IPS DF 4.7 (cell line): ENCODE data around the gene ADGRB2.

ENCODE experiments used
- DNase-seq: peaks from one replicate; pipeline ENCODE4 v3.0.0-alpha.2; 2013; ENCODE audit warnings: low spot score; ENCODE audit errors: extremely low read depth

Gene ADGRB2

GRCh38 chr1:31765041-31765467 lies 914 bp upstream of the ADGRB2 start:
- DNase-seq: no peak

GRCh38 chr1:31763671-31764311 lies 349 bp downstream of the ADGRB2 start:
- no peak for DNase-seq

DNA sequence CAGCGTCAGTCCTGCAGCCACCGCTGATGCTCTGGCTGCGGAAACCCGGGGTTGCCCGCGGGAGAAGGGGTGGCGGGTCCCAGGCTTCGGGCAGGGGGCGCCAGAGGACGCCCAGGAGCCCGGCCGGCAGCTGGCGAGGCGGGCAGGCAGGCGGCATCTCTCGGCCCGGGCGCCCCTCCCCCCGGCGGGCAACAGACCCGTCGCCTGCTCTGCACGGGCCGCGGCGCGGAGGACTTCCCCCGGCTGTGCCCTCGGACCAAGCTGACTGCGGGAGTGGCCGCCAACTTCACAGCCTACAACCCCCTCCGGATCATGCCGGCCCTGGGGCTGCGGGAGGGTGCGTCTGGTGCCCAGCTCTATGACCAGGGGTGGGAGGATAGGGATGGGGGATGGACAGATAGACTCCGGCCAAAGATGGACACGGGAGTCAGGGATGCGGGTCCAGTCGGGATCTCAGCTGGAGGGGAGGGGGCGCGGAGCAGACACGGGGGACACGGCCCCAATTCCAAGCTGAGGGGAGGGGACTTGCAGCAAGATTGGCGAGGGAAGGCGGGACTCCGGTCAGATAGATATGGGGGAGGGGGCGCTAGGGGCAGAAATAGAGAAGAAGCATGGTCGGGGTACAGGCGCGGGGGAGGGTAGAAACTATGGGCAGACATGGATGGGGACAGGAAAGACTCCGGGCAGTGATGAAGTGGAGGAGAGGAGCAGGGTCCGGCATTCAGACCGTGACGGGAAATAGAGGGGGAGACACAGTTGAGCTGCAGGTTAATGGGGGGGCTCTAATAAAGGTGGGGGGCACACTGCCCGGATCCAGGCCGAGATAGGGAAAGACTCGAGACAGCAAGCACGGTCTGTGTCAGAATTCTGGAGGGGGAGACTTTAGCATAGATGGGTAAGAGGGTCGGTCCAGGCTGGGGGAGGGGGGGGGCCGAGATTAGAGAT lies 1.1 kb downstream of the ADGRB2 start:
- DNase-seq: no peak

GRCh38 chr1:31762323-31762722 lies 1.8 kb downstream of the ADGRB2 start:
- DNase-seq: no peak

DNA sequence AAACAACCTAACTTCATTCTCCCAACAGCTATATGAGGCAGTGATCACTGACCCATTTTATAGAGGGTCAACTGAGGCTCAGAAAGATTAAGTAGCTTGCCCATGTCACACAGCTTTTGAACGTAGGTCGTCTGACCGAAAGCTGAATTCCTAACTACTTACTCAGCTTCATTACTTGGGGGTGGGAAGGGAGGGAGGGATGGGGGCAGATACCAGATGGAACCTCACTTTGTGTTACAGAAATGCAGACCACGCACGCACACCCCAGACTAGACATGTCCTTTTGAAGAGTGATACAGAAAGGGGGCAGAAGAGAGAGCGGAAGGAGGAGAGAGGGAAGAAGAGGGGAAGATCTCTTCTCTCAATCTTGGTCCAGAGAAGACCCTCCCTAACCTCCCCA lies 2.3 kb downstream of the ADGRB2 start:
- DNase-seq: no peak

DNA sequence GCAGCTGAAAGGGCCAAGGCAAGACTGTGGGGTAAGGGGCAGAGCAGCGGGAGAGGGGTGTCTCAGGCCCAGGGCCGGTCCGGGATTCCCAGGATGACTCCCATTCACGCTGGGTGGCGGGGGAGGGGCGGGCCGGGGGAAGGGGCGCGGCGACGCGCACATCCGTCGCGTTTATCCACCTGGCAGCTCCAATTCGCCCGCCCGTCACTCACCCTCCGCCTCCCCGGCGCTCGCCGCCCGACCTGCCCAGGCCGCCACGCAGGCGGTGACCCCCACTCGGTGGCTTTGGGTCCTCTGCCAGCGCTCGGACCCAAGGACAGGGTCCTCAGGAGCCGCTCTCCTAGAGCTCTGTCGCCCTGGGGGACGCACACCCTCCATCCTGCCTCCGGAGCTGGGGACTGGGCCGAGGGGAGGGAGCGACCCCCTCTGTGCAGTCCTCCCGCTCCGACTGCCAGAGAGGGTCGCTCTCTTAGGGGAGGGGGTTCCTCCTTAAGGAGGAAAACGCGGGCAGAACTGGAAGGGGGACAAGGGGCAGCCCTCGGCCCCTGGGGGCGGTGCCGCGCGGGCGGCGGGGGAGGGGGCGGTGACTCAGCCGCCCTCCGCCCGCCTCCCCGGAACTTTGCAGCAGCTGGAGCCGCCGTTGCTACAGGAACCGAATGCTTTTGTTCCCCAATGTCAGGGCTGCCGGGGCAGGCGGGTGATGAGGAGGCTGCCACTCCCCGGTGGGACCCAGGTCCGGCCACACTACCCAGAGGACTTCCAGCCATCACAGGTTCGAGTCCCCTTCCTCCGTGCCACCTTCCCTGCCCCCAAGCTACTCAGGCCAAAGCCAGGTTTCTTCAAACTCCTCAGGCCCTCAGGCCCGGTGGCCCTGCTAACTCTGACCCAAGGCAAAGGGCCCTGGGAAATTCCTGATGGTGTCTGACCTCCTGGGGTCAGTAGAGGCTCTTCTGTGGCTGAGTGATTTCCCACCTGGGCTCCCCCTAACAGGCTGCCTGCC lies 3.4 kb downstream of the ADGRB2 start:
- DNase-seq: no peak

GRCh38 chr1:31759298-31760023 lies 4.7 kb downstream of the ADGRB2 start:
- no peak for DNase-seq

DNA sequence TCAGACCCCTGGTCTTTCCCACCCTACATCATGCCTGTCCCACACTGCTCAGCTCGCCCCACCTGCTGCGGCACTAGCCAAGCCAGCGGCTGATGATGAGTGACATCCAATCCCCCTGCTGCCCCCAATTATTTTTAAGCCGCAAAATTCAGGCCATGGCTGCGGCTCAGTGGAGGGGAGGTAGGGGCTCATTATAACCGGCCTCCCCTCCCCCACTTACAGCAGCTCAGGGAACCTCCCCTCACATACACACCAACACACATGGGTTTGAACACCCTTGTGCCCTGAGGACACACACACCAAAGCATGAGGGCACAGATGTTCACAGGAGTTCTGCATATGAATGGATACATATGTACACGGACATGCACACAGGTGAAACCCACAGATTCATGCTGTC lies 5.3 kb downstream of the ADGRB2 start:
- no peak for DNase-seq

- DNase-seq: no peak
Measured at GRCh38 chr1:31757989-31758388, 6.2 kb downstream of the ADGRB2 start.

- no peak for DNase-seq
Measured at GRCh38 chr1:31757204-31757679, 6.9 kb downstream of the ADGRB2 start.

DNA sequence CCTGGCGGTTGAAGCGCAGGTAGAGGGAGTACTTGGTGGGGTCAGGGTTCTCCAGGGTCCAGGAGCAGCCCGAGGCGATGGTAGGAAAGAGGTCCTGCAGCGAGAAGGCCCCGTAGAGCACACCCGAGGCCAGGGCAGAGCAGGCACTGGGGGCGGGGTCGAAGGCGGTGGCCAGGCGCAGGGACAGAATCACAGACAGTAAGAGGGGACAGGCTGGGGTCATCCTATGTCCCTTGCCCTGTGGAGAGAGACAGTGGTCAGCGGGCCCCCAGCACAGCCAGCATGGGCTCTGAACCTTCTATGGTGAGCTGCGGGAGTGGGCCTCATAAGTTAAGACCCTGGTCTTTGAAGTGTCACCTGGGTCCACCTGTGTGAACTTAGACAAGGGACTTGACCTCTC lies 7.6 kb downstream of the ADGRB2 start:
- DNase-seq: no peak

- no peak for DNase-seq
Measured at GRCh38 chr1:31755850-31756492, 8.2 kb downstream of the ADGRB2 start.

GRCh38 chr1:31755197-31755611 lies 8.9 kb downstream of the ADGRB2 start:
- no peak for DNase-seq

DNA sequence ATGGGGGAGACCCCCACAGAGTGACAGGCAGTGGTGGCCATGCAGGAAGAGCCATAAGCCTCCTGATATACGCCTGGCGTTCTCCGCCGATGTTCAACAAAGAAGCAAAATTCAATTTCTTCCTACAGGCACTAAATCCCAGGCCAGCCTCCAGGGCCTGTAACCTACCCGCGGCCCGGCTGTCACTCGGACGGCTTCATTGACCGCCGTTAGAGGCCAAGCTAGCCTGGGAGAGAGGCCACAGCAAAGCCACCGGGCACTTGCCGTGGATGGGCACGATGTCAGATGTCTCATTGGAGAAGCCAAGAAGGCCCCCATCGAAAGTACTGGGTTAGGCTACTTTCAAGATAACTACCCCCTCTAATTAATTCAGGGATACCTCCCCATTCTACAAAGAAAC lies 9.7 kb downstream of the ADGRB2 start:
- DNase-seq: no peak

GRCh38 chr1:31753707-31754349 lies 10.3 kb downstream of the ADGRB2 start:
- no peak for DNase-seq

DNA sequence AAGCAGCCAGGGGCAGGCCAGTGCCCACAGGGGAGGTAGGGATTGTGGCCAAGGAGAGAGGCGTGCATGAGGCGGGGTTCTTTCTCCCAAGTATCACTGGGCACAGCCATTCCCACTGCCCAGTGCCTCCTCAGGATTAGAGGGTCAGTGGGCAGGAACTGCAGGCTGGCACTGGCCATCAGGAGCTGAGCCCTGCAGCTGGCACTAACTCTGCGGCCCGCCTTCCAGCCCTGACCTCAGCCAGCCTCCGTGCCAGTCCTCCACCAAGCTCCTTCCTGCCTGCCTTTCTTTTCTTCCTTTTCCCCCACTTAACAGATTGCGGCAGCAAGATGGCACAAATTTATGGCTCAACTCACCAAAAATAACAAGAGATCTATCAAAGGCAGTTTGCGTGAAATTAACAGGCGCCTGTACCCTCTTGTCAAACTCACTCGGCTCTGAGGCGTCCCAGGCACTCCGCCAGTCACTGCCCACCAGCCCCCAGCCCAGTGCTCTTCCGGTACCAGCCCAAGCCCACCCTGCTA lies 11.1 kb downstream of the ADGRB2 start:
- no peak for DNase-seq

- DNase-seq: no peak
Measured at GRCh38 chr1:31752258-31752657, 11.9 kb downstream of the ADGRB2 start.

DNA sequence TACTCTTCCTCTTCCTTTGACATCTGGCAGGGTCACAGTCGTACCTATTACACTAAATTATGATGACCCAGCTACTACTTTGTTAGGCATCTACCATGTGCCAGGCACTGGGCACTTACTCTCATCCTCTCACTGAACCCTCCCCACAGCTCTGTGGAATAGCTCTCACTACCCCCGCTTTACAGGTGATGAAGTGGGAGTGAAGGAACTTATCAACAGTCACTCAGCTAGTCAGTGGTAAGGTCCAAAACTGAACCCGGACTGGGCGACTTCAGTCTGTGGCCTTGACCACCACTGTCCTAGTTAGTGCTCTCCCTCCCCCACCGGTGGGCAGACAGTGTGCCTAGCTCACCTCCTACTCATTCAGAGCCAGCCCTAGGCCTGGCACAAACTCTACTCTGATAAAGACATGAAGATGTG lies 12.3 kb downstream of the ADGRB2 start:
- no peak for DNase-seq

DNA sequence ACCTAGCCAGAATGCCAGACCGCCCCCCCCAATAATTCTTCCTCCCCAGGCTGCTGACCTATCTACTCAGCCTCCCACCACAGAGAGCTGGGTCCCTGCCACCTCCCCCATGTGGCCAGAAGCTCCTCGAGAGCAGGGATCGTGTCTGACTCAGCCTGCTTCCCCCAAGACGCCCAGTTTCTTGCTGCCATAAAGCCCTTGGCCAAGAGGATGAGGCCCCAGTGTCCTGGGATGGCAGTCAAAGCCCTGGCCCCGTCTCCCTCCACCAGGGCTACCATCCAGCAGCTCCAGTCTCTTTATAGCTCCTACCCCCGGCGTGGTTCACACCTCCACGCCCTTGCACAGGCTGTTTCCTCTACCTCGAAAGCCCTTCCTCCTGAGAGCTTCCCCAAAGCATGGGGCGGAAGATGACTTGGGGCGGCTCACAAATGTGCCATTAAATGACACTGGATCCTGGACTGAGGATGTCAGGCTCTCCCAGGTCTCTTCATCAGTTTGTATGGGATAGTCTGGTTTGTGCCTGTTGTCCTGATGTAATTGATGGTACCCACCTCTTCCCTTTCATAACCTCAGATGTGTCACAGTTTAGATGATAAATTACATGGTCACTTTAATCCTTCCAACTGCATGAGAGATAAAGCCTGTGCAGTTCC lies 13.2 kb downstream of the ADGRB2 start:
- no peak for DNase-seq
